Uterus (tissue), 4 donors: ENCODE data around the gene SLC25A25. TPM values are rescaled to one million over a fixed set of nuclear protein-coding genes. Genes with fewer than 3 reads are reported as not detected.

ENCODE experiments used
- DNase-seq, 2 donors: peaks; one replicate each; pipeline ENCODE4 v3.0.0-alpha.2; 2019 to 2020
- H3K27ac ChIP-seq, 2 donors: fragments of 200-600 bp; sonication (generic); 1 replicate in 1 of 2; 2 replicates in 1 of 2; pipeline ENCODE4 v1.5.1; 2016 to 2018
- H3K27me3 ChIP-seq, 2 donors: fragments of 200-600 bp; sonication (generic); one replicate each; pipeline ENCODE4 v1.5.1; 2018 to 2019; ENCODE audit warnings: control low read depth in 1 of 2
- H3K36me3 ChIP-seq, 2 donors: fragments of 200-600 bp; sonication (generic); one replicate each; pipeline ENCODE4 v1.5.1; 2019; ENCODE audit warnings: control low read depth in 1 of 2
- H3K4me1 ChIP-seq, 2 donors: fragments of 200-600 bp; sonication (generic); one replicate each; pipeline ENCODE4 v1.5.1; 2018 to 2019; ENCODE audit warnings: control low read depth in 1 of 2
- H3K4me3 ChIP-seq, 2 donors: fragments of 200-600 bp; sonication (generic); 1 replicate in 1 of 2; 2 replicates in 1 of 2; pipeline ENCODE4 v1.5.1; 2018 to 2019; ENCODE audit warnings: mild to moderate bottlenecking in 1 of 2
- H3K9me3 ChIP-seq, 2 donors: fragments of 200-600 bp; sonication (generic); one replicate each; pipeline ENCODE4 v1.5.1; 2019; ENCODE audit warnings: control low read depth in 1 of 2
- POLR2A ChIP-seq, 2 donors: fragments of 450-650 bp; IDR thresholded peaks; one replicate each; pipeline ENCODE4 v1.6.1; 2016; ENCODE audit warnings: antibody characterized with exemption in 2 of 2, mild to moderate bottlenecking in 1 of 2, moderate library complexity in 1 of 2
- intact Hi-C: fragments of 100-400 bp; cut with DNase I; formaldehyde crosslinking; loops from one replicate; pipeline ENCODE4 v1.15.1; 2023; ENCODE audit warnings: low total_unique reads
- total RNA-seq, 4 donors: library from RNA; depleted of rRNA in 3 of 4; stranded (reverse); fragments of >200 nt in 3 of 4; gene quantifications; one replicate each; pipeline versions ENCODE4 v1.1.0 to v1.2.4, GENCODE V29; 2014 to 2023
- TF ChIP-seq, protein P1 (sequence below), 4 experiments: fragments of 200-600 bp in 2 of 4; fragments of 450-650 bp in 2 of 4; sonication (generic) in 2 of 4; IDR thresholded peaks; one replicate each; pipeline ENCODE4 v1.5.1; 2016 to 2019; ENCODE audit warnings: antibody characterized with exemption in 4 of 4, mild to moderate bottlenecking in 2 of 4, moderate library complexity in 1 of 4
- donor health status: DM: yes; HTN: yes; CAD: no.

The SLC25A25 gene
- total RNA-seq, 4 donors from 2014 or later = 14.3 to 49.7 (median 49.0) TPM

DNA sequence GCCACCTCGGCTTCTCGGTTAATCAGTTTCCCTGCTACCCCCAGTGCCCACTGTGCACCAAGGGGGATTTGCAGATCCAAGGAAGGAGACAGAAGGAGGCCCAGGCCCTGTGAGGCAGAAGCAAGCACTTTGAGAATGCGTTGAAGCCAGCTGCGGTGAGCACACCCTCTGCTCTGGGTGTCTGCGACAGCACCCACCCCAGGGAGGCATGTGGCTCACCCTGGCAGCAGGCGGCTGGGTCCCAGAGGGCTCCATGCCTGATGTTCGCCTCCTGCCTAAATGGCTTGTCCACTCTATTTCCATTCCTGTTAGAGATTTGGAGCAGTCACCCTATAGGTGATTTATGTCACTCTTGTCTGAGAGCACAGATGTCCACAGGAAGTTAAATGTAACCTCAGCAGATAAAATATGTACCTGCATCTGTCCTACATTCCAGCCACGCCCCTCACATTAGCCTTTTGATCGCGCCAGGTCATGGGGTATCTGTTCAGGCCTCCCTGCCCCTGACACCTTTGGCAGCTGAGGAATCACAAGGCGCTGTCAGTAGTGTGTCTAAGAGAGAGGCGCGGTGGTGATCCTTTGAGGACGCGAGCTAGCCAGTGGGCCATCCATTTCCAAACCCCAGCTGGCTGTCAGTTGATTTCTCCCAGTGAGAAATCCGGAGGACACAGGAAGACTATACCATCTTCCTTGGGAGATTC lies 31.3 kb downstream of the SLC25A25 start:
- H3K36me3 ChIP-seq = no peaks in the 10 kb centered on the region
- peak overlapping the region; percentile 91 to 95 for H3K27ac ChIP-seq
- peaks cover 38 to 59% of the 10 kb centered on the region in 2 donors for H3K4me1 ChIP-seq
- no peaks in the 10 kb centered on the region for H3K27me3 ChIP-seq
- H3K9me3 ChIP-seq = no peaks in the 10 kb centered on the region
- intact Hi-C loops = no loop called here
- peak overlapping the region; percentile 41 to 45 for H3K4me3 ChIP-seq
- TF ChIP-seq, protein P1, sequence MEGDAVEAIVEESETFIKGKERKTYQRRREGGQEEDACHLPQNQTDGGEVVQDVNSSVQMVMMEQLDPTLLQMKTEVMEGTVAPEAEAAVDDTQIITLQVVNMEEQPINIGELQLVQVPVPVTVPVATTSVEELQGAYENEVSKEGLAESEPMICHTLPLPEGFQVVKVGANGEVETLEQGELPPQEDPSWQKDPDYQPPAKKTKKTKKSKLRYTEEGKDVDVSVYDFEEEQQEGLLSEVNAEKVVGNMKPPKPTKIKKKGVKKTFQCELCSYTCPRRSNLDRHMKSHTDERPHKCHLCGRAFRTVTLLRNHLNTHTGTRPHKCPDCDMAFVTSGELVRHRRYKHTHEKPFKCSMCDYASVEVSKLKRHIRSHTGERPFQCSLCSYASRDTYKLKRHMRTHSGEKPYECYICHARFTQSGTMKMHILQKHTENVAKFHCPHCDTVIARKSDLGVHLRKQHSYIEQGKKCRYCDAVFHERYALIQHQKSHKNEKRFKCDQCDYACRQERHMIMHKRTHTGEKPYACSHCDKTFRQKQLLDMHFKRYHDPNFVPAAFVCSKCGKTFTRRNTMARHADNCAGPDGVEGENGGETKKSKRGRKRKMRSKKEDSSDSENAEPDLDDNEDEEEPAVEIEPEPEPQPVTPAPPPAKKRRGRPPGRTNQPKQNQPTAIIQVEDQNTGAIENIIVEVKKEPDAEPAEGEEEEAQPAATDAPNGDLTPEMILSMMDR (IDR thresholded peaks at IDR 0.05) = no peak
- DNase-seq = no peak

DNA sequence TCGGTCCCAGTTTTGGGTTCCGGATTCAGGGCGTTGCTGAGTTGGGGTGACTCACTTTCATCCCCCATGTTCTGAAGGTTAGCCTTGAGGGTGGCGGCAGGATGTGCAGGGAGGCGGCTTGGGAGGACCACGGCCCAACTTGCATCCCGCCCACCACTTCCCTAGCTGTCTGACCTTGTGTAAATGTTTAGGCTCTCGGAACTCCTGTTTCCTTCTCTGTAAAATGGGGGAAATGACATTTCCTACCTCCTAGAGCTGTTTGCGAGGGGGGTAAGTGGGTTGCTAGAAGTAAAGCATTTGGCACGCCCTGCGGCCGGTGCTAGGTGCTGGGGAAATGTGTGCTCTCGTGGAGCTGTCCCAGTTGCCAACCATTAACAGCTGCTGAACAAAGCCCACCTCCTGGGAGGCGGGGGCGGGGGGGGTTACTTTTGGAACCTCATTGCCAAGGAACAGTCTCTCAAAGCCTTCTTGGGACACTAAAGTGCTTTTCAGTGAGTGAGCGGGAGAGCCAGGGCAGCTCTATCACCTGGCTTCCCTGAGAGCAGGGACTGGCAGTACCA lies 32.0 kb downstream of the SLC25A25 start:
- peaks cover 33 to 53% of the 10 kb centered on the region in 2 donors for H3K4me1 ChIP-seq
- H3K27ac ChIP-seq = peak overlapping the region; percentile 91 to 95
- no peaks in the 10 kb centered on the region for H3K27me3 ChIP-seq
- H3K4me3 ChIP-seq = peak overlapping the region; percentile 41 to 45
- H3K9me3 ChIP-seq = no peaks in the 10 kb centered on the region
- intact Hi-C loops = no loop called here
- no peaks in the 10 kb centered on the region for H3K36me3 ChIP-seq
- TF ChIP-seq, protein P1 (IDR thresholded peaks at IDR 0.05) = no peak
- TF ChIP-seq POLR2A (IDR thresholded peaks at IDR 0.05) = no peak
- DNase-seq = peak in 1 of 2 donors; percentile 59

DNA sequence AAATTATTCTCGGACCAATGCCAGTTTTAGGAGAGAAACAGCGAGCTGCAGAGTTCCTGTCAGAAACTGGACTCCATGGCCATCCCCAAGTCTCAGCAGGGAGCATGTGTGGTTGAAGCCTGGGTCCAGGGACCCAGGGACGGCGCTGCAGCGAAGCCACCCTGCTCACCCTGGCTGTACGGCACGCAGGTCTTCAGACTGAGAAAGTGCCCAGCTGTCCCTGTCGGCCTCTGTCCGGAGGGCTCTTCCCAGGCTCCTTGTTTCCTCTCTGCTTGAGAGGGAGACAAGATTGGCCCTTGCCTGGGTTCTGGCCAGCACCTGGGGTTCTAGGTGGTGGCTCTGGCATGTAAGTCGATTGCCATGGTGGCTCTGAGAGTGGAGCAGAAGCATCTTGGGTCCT lies 32.5 kb downstream of the SLC25A25 start:
- intact Hi-C loops = no loop called here
- DNase-seq = no peak
- Histone ChIP-seq H3K27me3 (no peaks in the 10 kb centered on the region), H3K36me3 (no peaks in the 10 kb centered on the region), H3K4me1 (peaks cover 28 to 48% of the 10 kb centered on the region in 2 donors), H3K4me3 (peak overlapping the region in 1 of 2 donors; percentile 45), H3K9me3 (no peaks in the 10 kb centered on the region), H3K27ac (peak overlapping the region; percentile 91 to 95)
- TF ChIP-seq, protein P1 (IDR thresholded peaks at IDR 0.05) = no peak
- TF ChIP-seq POLR2A (IDR thresholded peaks at IDR 0.05) = no peak

DNA sequence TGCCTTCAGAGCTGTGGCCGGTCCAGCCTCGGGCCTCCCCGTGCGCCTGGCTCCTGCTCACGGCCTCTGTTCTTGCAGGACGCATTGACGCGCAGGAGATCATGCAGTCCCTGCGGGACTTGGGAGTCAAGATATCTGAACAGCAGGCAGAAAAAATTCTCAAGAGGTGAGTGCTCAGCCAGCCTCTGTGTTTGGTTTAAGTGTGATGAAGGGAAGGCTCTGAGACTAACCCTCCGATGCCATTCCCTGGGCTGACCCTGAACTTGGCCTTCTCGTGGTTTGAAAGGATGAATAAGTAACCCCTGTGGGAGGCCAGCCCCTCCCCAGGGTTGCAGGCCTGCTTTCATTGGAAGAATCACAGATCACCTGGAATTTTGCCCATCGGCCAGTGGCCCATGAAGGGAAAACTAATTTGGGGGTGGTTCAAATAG lies 33.2 kb downstream of the SLC25A25 start:
- peak overlapping the region; percentile 91 to 95 for H3K27ac ChIP-seq
- TF ChIP-seq, protein P1 (IDR thresholded peaks at IDR 0.05) = no peak
- TF ChIP-seq POLR2A (IDR thresholded peaks at IDR 0.05) = no peak
- H3K4me1 ChIP-seq = peaks cover 24 to 48% of the 10 kb centered on the region in 2 donors
- intact Hi-C loops = no loop called here
- H3K9me3 ChIP-seq = no peaks in the 10 kb centered on the region
- peak in 1 of 2 donors; percentile 23 for DNase-seq
- H3K36me3 ChIP-seq = no peaks in the 10 kb centered on the region
- H3K4me3 ChIP-seq = no peak overlapping the region
- no peaks in the 10 kb centered on the region for H3K27me3 ChIP-seq

DNA sequence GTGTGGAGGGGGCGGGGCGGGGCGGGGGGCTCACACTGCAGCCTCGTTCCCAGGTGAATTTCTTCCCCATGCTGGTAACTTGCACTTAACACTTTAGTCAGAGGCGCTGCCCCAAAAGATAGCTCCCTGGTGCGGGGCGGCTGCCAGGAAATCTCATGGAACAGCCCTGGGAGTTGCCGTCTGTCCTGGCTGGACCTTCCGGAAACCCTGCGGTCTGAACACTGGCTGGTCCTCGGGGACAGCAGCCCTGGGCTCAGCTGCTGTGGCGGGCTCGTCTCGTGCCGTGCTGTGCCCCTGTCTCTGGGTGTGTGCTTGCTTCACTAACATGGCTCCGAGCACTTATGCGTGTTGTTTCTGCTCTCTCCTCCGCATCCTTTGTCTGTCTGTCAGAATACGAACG lies 33.7 kb downstream of the SLC25A25 start:
- no peak for DNase-seq
- no peaks in the 10 kb centered on the region for H3K27me3 ChIP-seq
- intact Hi-C loops = no loop called here
- no peaks in the 10 kb centered on the region for H3K36me3 ChIP-seq
- peaks cover 24 to 48% of the 10 kb centered on the region in 2 donors for H3K4me1 ChIP-seq
- no peaks in the 10 kb centered on the region for H3K9me3 ChIP-seq
- no peak overlapping the region for H3K4me3 ChIP-seq
- TF ChIP-seq, protein P1 (IDR thresholded peaks at IDR 0.05) = no peak
- no peak for TF ChIP-seq POLR2A (IDR thresholded peaks at IDR 0.05)
- H3K27ac ChIP-seq = peak overlapping the region; percentile 91 to 95
